NCI-H2196 (cell line): ENCODE measurements around the gene WASF2.
"Not testable (repeated sequence)": the region's sequence is repeated elsewhere in the genome, so short reads cannot be mapped to it uniquely, and the experiment has no call there.

ENCODE experiments used
- DNase-seq: peaks from one replicate; lab custom pipeline; 2025; ENCODE audit not compliant: unreplicated experiment; lab: John Stamatoyannopoulos, UW

Gene WASF2

DNA sequence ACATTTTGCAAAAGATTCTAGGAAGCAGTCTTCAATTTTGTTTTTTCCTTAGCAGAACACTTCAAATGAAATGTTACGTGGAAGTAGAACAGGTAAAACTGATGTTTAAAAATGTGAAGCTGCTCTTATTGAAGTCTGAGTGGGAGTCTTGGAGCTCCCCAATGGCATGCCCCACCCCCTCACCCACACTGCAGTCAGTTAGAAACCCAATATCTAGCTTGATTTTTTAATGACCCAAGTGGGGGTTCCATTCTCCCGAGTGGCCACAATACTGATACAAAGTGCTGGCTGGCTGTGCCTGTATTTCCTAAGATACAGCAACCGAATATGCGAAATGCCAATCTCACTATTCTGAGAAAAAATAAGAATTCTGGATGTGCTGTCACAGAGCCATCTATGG is 66.3 kb downstream of the WASF2 start:
- no peak for DNase-seq

DNA sequence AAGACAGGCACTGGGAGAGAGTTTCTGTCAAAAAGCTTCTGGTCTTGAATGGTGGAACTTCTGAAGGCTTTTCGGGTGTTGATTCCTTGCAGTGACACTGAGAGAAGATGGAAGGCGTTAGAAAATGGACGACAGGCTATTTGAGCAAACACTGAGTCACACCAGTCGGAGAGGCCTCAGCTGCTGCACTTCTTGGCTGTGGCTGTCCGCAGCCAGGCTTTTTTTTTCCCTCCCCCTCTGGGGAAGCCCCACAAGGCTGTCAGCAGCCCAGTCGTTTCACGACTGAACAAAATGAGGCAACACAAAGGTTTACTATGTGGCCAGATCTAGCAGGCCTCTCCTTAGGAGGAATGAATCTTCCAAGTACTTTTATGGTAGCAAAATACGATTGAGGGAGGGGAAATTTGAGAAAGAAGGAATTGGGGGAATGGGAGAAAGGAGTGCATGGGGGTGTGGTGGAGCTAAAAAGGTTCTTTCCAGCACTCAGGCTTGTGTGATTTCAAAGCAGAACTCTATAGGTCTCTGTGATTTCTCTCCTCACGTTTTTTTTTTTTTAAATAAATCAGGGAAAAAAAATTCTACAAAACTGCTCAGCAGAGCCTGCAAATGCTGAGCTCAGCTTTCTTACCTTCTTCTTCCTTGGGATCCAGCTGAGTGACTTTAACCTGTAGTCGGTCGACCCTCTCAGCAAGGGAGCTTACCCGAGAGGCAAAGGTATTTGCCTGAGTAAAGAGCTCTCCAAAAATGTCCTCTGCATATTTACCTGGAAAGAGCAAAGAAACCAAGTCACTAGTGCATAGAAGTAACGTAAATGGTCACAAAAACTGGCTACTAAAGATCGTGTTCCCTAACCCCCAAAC is 71.4 kb downstream of the WASF2 start:
- DNase-seq = peak; percentile 50

DNA sequence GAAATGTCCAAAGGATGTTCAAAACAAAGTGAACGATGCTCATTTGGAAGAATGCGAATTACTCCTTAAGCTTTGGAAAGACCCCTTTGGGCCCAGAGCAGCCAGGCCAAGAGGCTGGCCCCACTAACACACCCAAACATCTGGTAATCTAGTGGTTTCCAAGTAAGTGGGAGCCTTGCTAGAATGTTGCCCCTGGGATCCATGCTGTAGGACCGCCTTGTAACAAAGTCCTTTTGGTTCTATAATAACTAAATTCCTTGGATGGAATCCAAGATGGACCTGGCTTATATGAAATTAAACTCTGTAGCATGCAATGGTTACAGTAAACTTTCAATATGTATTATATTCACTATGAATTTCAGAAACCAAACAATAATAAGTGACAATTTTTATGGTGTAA is 72.3 kb downstream of the WASF2 start:
- DNase-seq = no peak

DNA sequence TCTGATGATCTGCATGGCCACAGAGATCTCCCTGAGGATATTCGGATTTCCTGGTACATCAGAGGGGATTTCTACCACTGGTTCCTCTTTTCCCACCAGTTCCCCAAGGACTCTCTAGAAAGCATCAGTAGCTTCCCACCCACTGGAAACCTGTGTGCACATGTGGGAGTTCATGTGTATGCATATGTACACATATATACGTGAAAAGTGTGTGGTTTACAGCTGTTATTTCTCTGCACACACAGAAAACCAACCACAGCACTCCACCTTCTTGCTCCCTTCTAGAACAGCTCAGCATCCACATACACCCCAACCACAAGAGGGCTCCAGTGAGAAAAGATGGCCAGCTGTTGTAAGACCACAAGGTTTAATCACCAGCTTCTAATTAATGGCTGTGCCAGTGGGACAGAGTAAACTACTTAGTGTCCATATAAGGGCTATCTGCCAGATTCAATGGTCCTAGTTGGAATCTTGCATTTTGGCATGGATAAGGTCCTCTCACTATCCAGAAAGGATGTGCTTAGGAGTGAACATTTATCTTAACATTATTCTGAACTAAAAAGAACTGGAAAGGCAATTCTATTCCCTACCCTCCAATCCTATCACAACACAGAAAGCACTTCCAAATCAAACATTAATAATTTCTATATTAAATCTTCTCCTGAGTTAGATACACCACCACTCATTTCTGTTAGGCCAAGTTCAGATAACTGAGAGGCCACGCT is 73.4 kb downstream of the WASF2 start:
- peak; percentile 60 for DNase-seq

DNA sequence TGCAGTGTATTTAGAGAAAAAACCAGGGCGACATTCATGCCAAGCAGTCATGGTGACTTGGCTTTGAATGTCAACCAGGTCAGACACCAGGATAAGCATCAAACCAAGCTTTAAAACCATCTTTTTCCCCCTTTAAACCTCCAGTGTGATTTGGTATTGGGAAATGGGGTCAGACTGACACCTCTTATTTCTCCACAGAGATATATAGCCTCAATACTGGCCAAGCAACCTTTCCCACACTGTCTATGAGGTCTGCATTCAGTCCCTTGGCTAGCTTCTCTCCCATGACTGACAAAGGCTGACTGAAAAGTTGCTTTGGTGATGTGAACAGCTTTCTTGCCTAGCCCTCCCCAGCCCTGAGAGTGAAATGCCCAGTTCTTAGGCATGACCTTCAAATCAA is 75.9 kb downstream of the WASF2 start:
- DNase-seq = no peak

DNA sequence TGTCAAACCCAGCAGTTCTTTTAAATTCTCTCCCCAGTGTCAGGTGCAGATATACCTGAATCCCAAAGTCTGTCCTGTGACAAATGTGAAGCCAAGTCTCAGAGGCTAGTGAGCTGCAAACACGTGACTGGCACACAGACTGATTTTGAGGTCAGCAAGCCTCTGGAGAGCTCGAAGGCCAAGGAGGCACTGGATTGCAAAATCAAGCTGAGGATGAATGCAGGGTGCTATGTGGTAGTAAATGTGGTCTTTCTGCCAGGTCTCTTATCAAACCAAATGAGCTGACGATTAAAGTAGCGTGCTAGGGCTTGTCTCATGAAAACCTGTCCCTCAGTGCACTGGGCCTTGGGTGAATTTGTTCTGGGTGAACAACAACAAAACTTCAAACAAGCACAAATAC is 77.0 kb downstream of the WASF2 start:
- no peak for DNase-seq

DNA sequence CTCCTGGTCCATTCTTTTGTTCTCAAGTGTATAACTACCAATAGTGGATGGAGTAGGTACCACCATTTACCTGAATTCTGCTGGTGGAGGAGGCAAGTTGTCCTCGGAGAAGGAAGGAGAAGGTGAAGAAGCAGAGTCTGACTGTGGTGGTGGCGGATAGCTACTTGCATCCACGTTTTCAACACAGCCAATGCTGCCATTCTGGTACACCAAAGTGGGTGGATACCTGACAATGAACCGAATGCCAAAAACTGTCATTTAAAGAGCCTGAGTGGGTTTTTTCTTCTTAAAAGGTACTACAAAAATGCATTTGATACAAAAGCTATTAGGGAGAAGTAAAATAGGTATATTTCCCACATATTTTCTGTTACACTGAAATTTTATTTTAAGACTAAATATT is 77.5 kb downstream of the WASF2 start:
- DNase-seq = no peak

DNA sequence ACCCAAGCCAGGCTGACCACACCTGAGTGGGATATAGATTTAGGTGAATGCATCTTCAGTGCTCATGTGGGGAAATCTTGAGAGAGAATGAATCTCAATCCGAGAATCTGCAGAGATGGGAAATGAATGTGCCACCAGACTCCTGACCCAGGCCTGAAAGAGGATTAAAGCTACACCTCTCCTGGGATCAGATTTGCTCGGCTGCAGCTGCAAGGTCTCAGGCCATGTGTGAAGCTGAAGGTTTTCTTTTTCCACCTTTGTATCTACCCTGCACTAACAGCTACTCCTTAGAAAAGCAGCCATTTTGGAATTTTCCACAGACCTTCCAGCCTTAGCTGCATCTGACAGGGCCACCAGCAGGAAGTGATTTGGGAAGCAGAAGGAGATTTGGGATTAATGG is 79.3 kb downstream of the WASF2 start:
- DNase-seq = no peak

DNA sequence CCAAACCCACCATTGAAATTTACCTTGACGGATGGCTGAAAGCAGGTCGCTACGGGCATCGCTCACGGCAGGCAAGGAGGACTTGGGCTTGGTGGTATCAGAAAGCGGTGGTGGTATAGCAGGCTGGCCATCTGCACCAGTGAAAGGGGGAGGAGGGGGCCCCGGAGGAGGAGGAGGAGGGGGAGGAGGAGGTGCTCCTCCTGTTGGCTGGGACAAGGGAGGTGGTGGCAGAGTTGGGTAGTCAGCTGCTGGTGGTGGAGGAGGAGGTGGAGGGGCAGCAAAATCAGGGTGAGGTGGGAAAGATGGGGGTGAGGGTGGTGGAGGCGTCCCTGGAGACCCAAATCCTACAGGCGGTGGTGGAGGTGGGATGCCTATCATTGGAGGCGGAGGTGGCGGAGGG is 80.3 kb downstream of the WASF2 start:
- no peak for DNase-seq

DNA sequence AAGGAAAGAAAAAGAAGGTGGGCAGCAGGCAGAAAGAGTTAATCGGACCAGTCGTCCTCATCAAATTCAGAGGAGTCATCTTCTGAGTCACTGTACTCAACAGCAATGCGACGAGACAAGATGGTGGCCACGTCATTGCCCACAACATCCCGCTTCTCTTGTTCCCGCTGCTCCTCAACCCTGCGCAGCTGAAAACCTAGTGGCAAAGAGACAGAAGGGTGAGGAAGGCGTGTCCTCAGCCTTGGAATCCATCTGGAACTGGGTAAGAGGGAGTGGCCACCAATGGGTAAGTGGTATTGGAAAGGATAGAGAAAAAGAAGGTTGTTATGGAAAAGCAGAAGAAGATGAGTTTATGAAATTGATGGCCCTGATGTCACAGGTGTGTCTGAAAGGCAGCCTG is 81.8 kb downstream of the WASF2 start:
- no peak for DNase-seq

DNA sequence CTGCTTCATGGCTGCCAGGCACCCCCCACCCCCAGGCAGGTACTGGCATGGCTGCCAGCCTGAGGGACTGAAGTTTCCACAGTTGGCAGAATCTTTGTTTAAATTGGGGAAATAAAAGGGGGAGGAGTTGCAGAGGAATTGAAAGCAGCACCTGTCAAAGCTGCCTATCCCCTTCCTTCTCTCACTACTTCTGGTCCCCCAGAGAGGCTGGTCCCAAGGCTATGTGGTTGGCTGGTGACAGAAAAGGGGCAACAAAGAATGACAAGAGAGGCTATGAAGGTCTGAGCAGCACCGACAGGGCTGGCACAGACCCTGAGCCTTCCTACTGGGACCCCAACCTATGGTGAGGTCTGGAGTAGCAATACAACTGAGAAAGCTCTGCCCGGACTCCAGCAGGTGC is 83.2 kb downstream of the WASF2 start:
- DNase-seq = not testable (repeated sequence)

DNA sequence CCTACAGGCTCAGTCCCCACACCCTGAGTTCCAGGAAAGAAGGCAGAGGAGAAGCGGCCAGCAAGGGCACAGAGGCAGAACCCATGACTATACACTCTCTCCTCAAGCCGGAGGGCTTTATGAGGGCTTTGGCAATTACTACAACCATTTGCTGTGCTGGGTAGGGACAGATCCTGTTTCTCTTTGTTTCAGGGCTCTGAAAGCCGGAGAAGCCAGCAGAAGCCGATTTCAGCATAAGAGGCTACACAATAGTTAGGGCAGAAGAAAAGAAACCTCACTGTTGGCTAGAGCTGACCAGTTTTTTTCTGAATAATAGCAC is 83.6 kb downstream of the WASF2 start:
- DNase-seq = peak; percentile 45

DNA sequence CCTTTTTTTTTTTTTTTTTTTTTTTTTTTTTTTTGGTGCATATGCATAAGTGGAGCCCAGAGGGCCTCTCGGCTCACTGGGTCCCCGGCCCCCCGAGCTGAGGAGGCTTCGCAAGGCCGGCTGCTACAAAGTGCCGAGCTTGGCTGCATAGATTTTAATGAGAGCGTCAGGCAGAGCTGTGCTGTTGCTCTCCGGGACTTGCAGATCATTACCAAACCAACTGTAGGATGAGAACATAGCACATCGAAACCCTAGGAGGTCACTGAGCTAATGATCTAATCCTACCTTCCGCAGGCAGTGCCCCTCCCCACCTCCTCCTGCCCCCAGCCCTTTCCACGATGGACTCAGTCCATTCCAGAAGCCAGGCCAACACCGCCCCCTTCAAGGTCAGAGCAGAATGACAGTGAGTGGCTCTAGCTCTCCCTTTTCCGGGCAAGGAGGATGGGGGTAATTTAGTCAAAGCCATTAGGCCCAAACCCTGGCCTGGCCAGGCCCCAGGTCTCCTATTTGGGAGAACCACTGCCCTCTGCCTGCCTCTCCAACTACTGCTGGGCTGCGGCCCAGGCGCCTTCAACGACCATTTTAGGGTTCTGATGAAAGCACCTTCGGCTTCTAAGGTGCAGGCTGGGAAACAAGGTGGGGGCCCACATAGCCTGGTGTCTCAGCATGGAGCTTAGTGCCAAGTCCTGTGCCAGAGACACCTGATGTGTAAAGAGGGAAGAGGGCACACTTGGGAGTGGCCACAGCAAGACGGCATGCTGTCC is 84.2 kb downstream of the WASF2 start:
- DNase-seq = not testable (repeated sequence)

DNA sequence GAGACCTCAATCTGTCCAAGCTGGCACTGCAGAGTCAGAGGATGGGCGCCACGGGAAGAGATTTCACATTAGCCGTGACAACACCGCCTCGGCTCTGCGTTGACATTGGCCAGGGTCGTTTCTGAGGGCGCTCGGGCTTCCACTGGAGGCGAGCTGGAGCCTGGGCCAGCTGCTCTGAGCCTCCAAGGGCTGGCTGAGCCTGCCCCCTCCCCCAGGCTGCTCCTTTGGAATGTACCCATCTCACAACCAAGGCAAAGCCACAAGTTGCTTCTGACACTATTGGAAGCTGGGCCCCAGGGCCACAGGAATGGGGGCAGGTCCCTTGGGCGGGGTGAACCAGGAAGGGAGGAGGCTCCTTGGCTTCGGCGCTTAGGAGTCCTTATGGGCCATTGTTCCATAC is 84.9 kb downstream of the WASF2 start:
- no peak for DNase-seq

DNA sequence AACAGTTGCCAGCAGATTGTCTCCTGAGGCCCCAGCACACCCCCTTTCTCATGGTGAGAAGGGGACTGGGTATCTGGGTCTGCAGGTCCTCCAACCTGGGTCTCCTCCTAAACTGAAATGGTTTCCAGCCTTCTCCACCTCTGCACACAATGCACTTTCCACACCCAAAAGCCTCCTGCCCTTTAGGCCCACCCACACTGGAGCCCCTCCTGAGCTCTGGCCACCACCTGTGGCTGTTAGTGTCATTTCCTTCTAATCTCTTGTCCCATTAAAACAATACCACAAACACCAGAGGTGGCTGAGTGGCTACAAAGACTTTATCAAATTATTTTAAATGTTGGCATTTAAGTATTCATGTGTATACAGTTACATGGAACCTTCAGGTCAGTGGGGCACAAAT is 86.0 kb downstream of the WASF2 start:
- no peak for DNase-seq

DNA sequence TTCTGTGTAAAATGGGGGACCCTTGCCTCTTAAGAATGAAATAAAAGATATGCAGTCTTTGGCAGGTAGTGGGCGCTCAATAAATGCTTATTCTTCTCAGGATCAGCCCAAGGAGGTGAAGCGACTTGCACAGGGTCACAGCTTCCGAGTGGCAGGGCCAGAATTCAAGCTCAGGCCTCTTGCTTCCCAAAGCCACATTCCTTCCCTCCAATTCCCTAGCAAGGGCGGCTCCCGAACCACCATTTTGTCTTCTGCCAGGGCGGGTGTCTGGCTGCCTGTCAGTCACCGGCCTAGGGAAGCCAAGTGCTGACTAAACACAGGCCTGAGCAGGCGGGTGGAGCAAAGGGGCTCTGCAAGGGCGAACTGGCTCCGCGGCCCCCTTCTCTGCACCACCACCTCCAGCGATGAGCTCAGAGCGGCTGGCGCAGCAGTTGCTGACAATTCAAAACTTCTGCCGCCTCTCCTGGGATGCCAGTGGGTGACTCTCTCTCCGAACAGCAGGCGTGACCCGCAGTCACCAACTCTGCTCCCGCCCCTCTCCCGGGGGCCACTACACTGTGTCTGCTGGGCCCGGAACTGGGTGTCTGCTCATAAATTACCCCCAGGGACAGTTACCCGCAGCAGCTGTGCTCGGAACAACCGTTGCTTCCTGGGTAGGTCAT is 86.8 kb downstream of the WASF2 start:
- DNase-seq = no peak

DNA sequence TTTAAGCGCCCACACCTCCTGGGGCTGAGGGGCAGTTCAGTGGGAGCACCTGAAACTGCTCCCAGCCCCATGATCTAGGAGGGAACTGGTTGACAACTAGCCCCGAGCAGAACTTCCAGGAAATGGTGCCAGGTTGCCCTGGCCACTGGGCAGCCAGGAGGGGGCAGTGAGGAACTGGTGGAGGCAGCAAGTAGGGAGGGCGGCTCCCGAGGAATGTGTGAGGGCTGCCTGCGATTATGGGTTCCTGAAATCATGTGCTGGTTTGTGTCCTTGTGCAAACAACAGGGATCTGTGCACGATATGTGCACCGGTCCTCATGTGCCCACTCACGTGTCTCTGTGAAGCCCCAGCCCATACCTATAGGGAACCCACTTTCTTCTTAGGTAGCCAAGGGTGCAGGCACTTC is 87.6 kb downstream of the WASF2 start:
- peak; percentile 39 for DNase-seq

DNA sequence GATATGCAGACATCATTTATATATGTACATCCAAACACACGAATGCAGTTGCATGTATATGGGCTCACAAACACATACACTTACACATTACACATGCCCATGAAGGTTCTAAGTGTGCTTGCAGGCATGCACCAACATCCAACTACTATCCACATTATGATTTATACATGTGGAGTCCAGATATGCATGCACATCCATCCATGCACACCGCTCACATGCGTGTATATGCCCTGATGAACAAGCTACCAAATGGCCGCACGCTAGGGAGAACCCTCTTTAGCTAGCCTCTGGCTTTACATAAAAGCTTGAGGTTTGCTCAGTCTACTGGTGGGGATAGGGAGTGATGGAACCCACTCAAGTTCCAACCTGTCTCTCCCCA is 89.0 kb downstream of the WASF2 start:
- DNase-seq = no peak

DNA sequence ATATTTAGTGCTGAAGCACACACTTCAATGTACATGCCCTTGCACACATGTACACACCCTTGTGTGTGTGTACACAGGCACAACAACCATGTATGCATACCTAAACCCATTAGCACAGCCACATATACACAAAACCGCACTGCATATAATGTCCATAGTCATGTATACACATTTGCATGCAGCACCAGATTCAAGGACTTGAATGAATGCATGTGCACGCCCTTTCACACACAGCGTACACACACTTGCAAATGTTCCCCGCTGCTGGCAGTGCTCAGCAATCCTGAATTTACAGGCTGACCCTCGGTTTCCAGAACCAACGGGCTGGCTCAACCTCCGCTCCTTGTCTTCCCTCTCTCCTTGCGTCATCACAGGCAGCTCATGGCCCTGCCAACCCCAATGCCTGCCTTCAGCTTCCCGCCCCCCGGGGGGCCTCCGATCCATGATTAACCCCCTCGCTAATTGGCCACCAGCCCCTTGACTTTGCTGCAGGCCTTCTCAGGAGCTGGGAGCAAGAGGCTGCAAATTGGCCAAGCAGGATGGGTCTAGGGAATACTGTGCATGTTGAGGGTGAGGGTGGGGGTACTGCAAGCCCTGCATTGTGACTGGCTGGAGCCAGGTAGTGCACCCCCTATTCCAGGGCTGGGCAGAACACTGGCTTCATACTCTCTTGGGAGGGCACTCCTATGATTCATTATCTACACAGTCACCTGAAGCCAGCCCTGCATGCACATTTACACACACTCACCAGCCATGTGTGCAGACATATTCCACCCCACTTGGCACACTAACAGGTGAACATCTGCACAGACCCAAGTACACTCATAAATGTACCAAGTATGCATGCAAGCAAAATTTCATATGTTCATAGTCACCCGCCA is 89.6 kb downstream of the WASF2 start:
- no peak for DNase-seq

DNA sequence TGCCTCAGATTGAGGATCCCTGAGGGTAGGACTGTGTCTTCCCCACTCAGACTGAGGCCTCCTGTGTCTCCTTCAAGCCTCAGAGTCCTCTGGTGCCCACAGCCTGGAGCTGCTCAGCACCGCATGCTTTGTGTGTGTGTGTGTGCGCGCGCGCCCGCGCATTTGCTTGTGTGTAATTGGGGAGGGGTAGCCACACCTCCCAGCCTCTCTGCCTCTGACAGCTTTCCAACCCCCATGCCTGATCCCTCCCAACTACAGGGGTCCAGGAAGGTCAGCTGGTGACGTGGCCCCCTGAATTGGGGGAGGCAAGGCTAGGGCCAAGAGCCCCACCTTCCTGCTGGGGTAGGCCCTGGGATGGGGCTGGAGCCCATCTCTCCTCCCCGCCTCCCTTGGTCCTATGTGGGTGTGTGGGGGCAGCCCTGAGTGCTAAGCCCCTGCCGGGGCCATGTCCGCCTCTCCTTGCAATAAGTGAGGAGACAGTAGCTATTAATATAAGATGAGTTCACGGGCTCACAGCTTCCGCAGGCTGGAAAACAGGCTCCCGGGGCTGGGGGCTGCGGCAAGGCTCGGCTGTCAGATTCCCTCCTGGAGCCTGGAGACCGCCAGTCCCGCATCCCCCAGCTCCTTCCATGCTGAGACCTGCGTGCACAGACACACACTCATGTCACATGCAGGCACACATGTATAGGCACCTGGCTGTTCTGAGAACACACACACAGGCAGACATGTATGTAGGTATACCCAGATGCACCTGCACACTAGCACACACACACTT is 90.5 kb downstream of the WASF2 start:
- DNase-seq = no peak
